IPS DF 4.7 (cell line): Measurements from ENCODE around the gene DEPDC1B.
"Not testable (repeated sequence)": the region's sequence is repeated elsewhere in the genome, so short reads cannot be mapped to it uniquely, and the experiment has no call there.

Experiments
- DNase-seq: peaks from one replicate; pipeline ENCODE4 v3.0.0-alpha.2; 2013; ENCODE audit warnings: low spot score; ENCODE audit errors: extremely low read depth

Gene DEPDC1B

DNA sequence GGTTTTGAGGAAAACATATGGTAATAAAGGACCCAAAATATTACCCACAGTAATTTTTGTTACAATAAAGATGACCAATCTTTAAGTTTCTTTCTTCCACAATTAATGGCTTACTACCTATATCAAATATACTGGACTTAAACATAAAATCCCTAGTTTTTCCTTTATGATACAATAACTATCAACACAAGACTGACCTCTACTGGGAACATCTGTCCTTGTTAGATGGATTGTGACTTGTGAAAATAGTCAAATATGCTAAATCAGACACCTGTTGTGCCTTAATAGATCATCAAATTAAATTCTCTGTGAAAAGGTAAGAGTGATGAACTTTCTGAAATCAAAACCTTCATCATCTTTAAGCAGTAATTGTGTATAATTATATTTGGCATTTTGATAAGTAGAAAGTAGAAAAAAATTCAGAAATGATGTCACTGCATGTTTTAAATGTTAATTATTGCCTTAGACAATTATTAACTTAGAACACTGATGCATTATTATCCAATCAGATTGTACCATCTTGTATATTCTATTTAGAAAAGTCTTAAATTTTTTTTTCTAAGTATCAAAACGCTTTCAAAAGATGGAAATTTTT is 113.6 kb downstream of the DEPDC1B start:
- DNase-seq = no peak

DNA sequence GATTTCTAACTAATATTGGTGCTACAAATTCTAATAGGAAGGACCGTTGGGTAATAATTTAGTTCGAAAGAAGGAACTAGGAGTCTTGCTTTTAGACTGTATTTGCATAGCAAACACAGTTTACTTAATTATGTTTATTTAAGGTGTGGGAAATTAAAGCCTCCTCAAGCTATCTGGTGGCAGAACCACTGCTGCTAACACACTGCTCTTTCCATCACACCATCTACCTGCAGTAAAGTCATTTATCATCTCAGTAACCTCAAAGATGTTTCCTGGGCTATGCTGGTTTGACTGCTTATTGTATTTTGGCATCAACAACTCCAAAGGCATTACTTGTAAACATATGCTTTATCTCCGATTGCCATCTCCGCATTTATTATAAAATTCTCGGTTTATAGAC is 114.3 kb downstream of the DEPDC1B start:
- DNase-seq = no peak

DNA sequence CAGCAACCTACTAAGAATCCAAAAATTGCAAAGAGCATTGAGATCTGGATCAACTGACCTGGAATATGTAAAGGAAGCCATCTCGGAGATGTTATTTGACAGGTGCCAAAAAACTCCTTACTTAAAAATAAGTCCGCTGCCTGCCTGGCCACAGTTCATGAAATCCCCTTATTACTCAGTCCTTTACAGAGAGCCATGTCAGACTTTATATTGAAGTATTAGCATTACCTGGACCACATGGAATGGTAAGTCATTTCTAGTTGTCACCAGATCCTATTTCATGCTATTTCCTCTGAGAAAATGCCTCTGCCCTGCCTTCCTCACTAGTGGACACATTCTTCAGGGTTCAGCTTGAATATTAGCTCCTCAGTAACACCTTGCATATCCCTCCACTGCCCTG is 115.7 kb downstream of the DEPDC1B start:
- DNase-seq = no peak

DNA sequence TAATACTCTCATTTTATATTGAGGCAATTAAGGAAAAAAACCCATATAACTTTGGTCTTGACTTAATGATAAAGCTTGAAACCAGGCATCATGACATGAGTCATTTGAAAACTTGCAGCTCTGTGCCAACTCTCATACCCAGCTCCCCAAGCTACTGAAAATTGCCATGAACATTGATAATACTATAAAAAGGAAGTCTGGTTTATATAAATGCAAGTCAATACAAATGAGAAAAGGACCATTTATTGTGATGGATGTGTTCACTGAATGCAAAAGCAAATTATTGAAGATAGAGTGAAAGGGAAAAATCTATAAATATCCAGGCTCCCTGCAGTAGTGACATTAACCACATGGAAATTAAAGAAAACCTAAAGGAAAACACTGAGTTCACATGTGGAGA is 116.3 kb downstream of the DEPDC1B start:
- DNase-seq = no peak

DNA sequence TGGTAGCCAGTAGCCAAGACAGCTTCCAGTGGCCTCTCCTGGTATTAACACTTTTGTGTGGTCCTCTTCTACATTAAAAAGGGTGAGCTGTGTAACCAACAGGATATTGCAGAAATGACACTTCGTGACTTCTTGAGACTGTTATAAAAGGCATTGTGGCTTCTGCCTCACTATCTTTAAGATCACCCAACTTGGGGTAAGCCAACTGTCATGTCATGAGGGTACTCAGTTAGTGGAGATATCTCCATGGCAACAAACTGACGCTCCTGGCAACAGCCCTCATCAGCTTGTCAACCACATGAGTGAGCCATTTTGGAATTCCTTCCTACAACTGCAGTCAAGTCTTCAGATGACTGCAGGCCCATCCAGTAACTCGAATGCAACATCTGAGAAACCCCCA is 121.7 kb downstream of the DEPDC1B start:
- no peak for DNase-seq

DNA sequence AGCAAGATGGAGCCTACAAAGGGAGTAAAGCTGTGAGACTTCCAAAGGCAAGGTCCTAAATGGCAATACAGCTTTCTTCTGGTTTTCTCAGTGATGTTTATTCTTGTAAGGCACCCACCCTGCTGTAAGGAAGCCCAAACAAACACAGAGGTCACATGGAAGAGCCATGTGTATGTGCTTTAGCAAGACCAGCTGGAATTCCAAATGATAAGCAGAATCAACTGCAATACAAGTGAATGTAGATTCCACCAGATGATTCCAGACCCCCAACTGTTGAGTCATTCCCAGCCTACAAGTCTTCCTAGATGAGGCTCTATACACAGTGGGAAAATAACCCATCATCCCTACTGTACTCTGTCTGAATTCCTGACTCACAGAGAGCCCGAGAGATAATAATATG is 122.8 kb downstream of the DEPDC1B start:
- no peak for DNase-seq

DNA sequence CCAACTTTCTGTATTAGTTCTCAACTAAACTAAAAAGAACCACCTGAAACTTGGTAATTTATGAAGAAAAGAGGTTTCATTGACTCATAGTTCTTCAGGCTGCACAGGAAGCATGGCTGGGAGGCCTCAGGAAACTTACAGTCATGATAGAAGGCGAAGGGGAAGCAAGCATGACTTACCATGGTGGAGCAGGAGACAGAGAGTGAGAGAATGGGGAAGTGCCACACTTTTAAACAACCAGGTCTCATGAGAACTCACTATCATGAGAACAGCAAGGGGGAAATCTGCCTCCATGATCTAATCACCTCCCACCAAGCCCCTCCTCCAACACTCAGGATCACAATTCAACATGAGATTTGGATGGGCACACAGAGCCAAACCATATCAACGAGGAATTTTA is 123.5 kb downstream of the DEPDC1B start:
- no peak for DNase-seq

DNA sequence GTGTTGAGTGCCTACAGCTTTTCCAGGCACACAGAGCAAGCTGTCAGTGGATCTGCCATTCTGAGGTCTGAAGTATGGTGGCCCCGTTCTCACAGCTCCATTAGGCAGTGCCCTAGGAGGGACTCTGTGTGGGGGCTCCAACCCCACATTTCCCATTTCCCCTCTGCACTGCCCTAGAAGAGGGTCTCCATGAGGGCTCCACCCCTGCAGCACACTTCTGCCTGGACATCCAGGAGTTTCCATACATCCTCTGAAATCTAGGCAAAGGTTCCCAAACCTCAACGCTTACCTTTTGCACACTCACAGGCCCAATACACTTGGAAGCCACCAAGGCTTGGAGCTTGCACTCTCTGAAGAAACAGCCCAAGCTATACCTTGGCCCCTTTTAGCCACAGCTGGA is 131.3 kb downstream of the DEPDC1B start:
- DNase-seq = no peak

DNA sequence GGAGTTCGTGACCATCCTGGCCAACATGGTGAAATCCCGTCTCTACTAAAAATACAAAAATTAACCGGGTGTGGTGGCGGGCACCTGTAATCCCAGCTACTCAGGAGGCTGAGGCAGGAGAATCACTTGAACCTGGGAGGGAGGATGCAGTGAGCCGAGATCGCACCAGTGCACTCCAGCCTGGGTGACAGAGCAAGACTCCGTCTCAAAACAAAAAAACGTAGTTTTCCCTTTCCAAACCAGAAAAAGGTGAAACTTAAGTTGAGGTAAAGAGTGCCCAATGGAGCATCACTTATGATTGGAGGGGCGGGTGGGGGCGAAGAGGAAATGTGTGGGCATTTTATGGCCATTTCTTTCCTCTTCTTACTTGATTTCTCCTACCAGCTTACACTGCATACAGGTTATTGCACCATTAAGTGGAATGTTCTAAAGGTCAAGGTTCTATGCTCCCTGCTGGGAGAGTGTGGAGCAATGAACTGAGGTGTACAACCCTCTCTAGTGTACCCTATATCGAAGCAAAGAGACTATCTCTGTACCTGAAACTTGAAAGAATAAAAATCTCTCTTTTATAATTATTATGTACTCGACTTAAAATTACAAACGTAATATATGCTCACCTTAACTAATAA is 136.2 kb downstream of the DEPDC1B start:
- DNase-seq = no peak

DNA sequence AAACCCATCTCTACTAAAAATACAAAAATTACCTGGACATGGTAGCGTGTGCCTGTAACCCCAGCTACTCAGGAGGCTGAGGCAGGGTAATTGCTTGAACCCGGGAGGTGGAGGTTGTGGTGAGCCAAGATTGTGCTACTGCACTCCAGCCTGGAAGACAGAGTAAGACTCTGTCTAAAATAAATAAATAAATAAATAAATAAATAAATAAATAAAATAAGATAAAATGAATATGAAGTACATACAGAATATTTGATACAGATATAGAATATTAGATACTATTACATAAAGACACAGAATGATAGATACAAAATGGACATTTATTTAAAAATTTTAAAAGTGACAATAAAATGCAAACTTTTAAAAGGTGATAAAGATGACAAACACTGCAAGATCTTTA is 146.7 kb downstream of the DEPDC1B start:
- not testable (repeated sequence) for DNase-seq

DNA sequence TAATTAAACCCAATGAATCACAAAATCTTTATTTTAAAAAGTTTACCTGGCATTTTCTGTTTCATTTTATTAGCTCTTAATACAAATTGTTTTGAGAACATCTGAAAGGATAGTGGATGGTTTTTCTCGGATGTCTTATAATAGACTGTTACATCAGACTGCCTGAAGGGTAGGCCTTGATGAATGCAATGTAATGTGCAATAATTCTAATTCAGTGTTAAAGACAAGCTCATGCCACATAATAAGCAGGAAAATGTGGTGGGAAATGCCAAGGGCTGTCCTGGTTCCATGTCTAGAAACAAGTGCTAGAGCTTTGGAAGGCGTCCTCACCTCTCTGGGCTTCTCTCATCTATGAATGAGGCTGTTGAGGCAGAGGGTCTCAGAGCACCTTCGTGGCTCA is 148.1 kb downstream of the DEPDC1B start:
- DNase-seq = no peak

DNA sequence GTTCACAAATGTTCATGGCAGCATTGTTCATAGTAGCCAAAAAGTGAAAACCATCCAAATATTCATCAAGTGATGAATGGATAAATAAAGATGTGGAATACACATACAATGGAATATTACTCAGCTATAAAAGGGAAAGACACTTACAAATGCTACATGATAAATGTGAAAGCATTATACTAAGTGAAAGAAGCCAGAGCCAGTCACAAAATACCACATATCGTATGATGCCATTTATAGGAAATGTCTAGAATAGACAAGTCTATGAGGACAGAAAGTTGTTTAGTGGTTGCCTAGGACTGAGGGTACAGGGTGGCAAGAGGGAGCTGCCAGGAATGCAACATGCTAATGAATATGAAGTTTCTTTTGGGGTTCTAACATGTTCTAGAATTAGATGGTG is 148.7 kb downstream of the DEPDC1B start:
- DNase-seq = no peak

DNA sequence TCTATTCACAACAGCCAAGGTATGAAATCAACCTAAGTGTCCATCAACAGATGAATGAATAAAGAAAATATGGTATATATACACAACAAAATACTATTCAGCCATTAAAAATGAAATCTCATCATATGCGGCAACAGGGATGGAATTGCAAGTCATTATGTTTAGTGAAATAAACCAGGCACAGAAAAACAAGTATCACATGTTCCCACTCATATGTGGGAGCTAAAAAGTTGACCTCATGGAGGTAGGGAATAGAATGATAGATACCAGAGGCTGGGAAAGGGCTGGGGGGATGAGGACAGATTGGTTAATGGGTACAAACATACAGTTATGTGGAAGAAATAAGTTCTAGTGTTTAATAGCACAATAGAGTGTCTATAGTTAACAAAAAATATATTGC is 149.7 kb downstream of the DEPDC1B start:
- no peak for DNase-seq

DNA sequence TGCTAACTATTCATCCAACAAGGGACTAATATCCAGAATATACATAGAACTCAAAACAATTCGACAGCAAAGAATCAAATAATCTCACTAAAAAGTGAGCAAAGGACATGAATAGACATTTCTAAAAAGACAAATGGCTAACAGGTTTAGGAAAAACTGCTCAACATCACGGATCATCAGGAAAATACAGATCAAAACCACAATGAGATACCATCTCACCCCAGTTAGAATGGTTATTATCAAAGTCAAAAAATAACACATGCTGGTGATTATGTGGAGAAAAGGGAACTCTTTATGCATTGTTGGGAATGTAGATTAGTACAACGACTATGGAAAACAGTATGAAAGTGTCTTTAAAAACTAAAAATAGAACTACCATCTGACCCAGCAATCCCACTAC is 150.1 kb downstream of the DEPDC1B start:
- DNase-seq = no peak
